WERI-Rb-1 (cell line): Measurements from ENCODE around the gene LIN28A.
"Not testable (repeated sequence)": the region's sequence is repeated elsewhere in the genome, so short reads cannot be mapped to it uniquely, and the experiment has no call there.

Experiments
- DNase-seq: peaks from one replicate; pipeline ENCODE4 v3.0.0-alpha.2; 2020
- H3K27ac ChIP-seq: fragments of 250-450 bp; sonication (Bioruptor Pico); 2 replicates; pipeline ENCODE4 v1.5.1; 2020; ENCODE audit warnings: mild to moderate bottlenecking, moderate library complexity
- H3K27me3 ChIP-seq: fragments of 250-450 bp; sonication (Bioruptor Pico); 2 replicates; pipeline ENCODE4 v1.5.1; 2021; ENCODE audit warnings: mild to moderate bottlenecking, low read depth, moderate library complexity; ENCODE audit not compliant: insufficient read depth, severe bottlenecking
- H3K36me3 ChIP-seq: fragments of 250-450 bp; sonication (Bioruptor Pico); 2 replicates; pipeline ENCODE4 v1.5.1; 2020; ENCODE audit warnings: mild to moderate bottlenecking, moderate library complexity
- H3K4me3 ChIP-seq: 2 replicates; pipeline ENCODE4 v1.5.1; 2011; ENCODE audit warnings: low read depth, mild to moderate bottlenecking, control low read depth, low read length
- H3K9me3 ChIP-seq: fragments of 250-450 bp; sonication (Bioruptor Pico); 2 replicates; pipeline ENCODE4 v1.5.1; 2021; ENCODE audit warnings: mild to moderate bottlenecking, moderate library complexity; ENCODE audit not compliant: severe bottlenecking
- TF ChIP-seq, protein P1 (sequence below): IDR thresholded peaks from 2 replicates; pipeline ENCODE4 v1.5.1; 2011; ENCODE audit warnings: low read depth, mild to moderate bottlenecking, control low read depth, inconsistent platforms, low read length

Gene LIN28A

DNA sequence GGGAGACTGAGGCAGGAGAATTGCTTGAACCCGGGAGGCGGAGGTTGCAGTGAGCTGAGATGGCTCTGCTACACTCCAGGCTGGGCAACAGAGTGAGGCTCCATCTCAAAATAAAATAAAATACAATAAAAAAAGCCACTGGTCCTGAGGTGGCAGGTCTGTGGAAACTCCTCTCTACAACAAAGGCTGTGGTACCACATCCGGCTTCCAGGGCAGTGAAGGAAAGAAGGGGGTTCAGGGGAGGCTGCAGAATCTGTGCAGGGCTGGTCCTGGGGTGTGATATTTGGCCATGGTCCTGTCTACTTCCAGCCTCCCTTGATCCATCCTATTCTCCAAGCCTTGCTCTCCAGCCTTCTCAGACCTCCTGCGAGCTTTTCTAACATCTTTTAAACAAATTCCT lies 37.3 kb upstream of the LIN28A start:
- no peak for DNase-seq
- TF ChIP-seq, protein P1, sequence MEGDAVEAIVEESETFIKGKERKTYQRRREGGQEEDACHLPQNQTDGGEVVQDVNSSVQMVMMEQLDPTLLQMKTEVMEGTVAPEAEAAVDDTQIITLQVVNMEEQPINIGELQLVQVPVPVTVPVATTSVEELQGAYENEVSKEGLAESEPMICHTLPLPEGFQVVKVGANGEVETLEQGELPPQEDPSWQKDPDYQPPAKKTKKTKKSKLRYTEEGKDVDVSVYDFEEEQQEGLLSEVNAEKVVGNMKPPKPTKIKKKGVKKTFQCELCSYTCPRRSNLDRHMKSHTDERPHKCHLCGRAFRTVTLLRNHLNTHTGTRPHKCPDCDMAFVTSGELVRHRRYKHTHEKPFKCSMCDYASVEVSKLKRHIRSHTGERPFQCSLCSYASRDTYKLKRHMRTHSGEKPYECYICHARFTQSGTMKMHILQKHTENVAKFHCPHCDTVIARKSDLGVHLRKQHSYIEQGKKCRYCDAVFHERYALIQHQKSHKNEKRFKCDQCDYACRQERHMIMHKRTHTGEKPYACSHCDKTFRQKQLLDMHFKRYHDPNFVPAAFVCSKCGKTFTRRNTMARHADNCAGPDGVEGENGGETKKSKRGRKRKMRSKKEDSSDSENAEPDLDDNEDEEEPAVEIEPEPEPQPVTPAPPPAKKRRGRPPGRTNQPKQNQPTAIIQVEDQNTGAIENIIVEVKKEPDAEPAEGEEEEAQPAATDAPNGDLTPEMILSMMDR: no peak
- no peaks in the 10 kb centered on the region for H3K36me3 ChIP-seq

GRCh38 chr1:26373789-26374188 lies 36.8 kb upstream of the LIN28A start:
- Histone ChIP-seq H3K9me3 (peaks cover 3% of the 10 kb centered on the region), H3K27ac (no peak overlapping the region), H3K27me3 (no peaks in the 10 kb centered on the region), H3K4me3 (no peak overlapping the region), H3K36me3 (no peaks in the 10 kb centered on the region)
- TF ChIP-seq, protein P1: no peak
- no peak for DNase-seq

More for the DNA sequence above, 37.3 kb upstream of the LIN28A start:
- no peak overlapping the region for H3K27ac ChIP-seq
- H3K4me3 ChIP-seq: no peak overlapping the region
- H3K9me3 ChIP-seq: peaks cover 3% of the 10 kb centered on the region
- no peaks in the 10 kb centered on the region for H3K27me3 ChIP-seq

GRCh38 chr1:26374361-26374760 lies 36.3 kb upstream of the LIN28A start:
- DNase-seq, H3K4me3 ChIP-seq, H3K36me3 ChIP-seq, H3K9me3 ChIP-seq, H3K27me3 ChIP-seq, H3K27ac ChIP-seq: not testable (repeated sequence)

DNA sequence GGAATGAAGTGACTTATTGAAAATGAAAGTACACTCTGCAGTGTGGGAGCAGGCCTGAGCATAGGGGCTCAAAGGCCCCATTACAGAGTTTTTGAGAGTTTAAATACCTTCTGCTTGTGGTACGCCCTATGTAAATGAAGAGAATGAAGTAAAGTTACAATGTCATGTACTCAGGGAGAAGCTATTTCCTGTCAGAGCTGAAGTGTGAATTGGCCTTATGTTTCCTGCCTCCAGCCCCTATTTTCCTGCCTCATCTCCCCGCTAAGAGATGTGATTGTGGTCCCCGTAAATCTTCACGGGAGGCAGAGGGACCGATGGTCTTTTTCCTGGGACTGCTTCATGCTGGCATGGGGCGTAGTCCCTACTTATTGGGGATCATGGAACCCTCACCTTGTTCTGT lies 35.5 kb upstream of the LIN28A start:
- H3K4me3 ChIP-seq: no peak overlapping the region
- H3K27ac ChIP-seq: no peak overlapping the region
- TF ChIP-seq, protein P1: no peak
- H3K27me3 ChIP-seq: no peaks in the 10 kb centered on the region
- H3K36me3 ChIP-seq: no peaks in the 10 kb centered on the region
- DNase-seq: no peak
- peaks cover 3% of the 10 kb centered on the region for H3K9me3 ChIP-seq

- peaks cover 3% of the 10 kb centered on the region for H3K9me3 ChIP-seq
- H3K27ac ChIP-seq: no peak overlapping the region
- H3K4me3 ChIP-seq: no peak overlapping the region
- no peaks in the 10 kb centered on the region for H3K27me3 ChIP-seq
- no peaks in the 10 kb centered on the region for H3K36me3 ChIP-seq
- no peak for DNase-seq
- TF ChIP-seq, protein P1: no peak
Observed at GRCh38 chr1:26376050-26376449, 34.6 kb upstream of the LIN28A start.

- peak; percentile 51 for DNase-seq
- TF ChIP-seq, protein P1: no peak
- H3K27me3 ChIP-seq: no peaks in the 10 kb centered on the region
- no peaks in the 10 kb centered on the region for H3K36me3 ChIP-seq
- no peak overlapping the region for H3K27ac ChIP-seq
- no peaks in the 10 kb centered on the region for H3K9me3 ChIP-seq
- no peak overlapping the region for H3K4me3 ChIP-seq
Observed at GRCh38 chr1:26378088-26378878, 32.3 kb upstream of the LIN28A start.
